ENCODE measurements around the gene LCK. TPM values are rescaled to one million over a fixed set of nuclear protein-coding genes. Genes with fewer than 3 reads are reported as not detected.

LCK gene
- total and polyA plus RNA-seq, 2 experiments from 2014 or later: 33.2 to 86.6 TPM

DNA sequence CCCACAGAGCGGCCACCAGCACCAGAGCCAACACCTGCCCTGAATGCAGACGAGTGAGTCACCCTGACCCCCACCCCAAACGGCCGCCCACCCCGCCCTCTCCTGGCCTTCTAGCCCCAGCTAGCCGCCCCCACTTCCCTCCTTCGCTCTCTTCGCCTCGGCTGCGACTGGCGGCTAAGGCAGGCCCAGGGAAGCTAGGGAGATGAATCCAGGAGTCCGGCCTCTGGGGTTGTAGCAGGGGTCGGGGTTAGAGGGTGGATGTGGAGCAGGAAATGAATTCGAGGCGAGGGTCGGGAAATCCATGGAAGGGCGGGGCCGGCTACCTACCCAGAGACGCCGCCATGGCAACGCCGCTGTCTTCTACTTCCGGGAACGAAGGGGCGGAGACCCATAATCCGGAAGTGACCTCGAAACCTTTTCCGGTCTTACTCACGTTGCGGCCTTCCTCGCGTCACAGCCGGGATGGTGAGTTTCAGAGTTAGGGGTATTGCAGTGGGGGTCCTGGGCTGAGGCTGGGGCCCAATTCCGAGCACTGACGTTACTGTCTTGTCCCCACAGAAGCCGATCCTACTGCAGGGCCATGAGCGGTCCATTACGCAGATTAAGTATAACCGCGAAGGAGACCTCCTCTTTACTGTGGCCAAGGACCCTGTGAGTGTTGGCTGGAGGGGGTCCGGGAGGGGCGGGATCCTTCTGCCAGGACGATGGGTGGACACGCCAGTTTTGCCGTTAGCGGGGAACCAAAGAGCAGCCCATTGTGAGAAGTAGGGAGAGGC, 28.9 kb upstream of the LCK start, which contains the start of the genes EIF3I and TMEM234:
Gene EIF3I, plus strand, starts transcription at position 428 of the 776 bp plus-strand sequence. Its CDS starts 35 bp downstream, at position 463.
Gene TMEM234, minus strand, starts transcription at position 374 of the 776 bp plus-strand sequence. Its CDS starts 31 bp downstream, at position 343.
- ATAC-seq (peak; percentile 89), DNase-seq (ENCODE audit: low spot score) (peak; percentile 99)
- Mint-ChIP-seq H3K4me3 (peak within 1 kb of the TSS; percentile 99), H3K36me3 (ENCODE audit: low read depth) (peaks cover 40% of the 10 kb centered on the region), H3K4me1 (peaks cover 17% of the 10 kb centered on the region), H3K9me3 (no peaks in the 10 kb centered on the region), H3K27me3 (ENCODE audit: insufficient read depth, low read depth, poor library complexity) (peaks cover 7% of the 10 kb centered on the region), H3K27ac (peak within 1 kb of the TSS; percentile 98)
- Histone ChIP-seq H3K36me3 (ENCODE audit: insufficient read depth) (peaks cover 30% of the 10 kb centered on the region), H4K20me1 (replicated peaks; ENCODE audit: insufficient read depth) (peaks cover 8% of the 10 kb centered on the region; the same call in 1 of the 2 replicates), H3K27me3 (ENCODE audit: insufficient read depth) (no peaks in the 10 kb centered on the region), H3K9me2 (ENCODE audit: insufficient read depth) (no peaks in the 10 kb centered on the region), H3K4me2 (peak within 1 kb of the TSS; percentile 99), H3F3A (replicated peaks; ENCODE audit: low read depth) (peaks cover 15% of the 10 kb centered on the region), H3K27ac (ENCODE audit: low read depth) (peak within 1 kb of the TSS; percentile 79), H3K79me2 (replicated peaks; ENCODE audit: insufficient read depth) (peaks cover 30% of the 10 kb centered on the region), H3K4me1 (ENCODE audit: insufficient read depth) (peaks cover 10% of the 10 kb centered on the region), H2AFZ (peak within 1 kb of the TSS; percentile 80), H3K4me3 (peak within 1 kb of the TSS; percentile 93)
- TF ChIP-seq STAT1 (IDR thresholded peaks at IDR 0.05; ENCODE audit: unreplicated experiment) (no peak), EZH2 (IDR thresholded peaks at IDR 0.05; ENCODE audit: low read depth, unreplicated experiment) (no peak), POLR2AphosphoS5 (IDR thresholded peaks at IDR 0.05; ENCODE audit: low read depth) (peak; percentile 92), JUNB (IDR thresholded peaks at IDR 0.05; ENCODE audit: unreplicated experiment) (no peak), CREB1 (CRISPR knock-in tag; IDR thresholded peaks at IDR 0.05; ENCODE audit: low read depth) (peak; percentile 88), NANOG (IDR thresholded peaks at IDR 0.05; ENCODE audit: borderline replicate concordance) (no peak), ZNF114 (CRISPR knock-in tag; IDR thresholded peaks at IDR 0.05) (no peak), ZNF331 (CRISPR knock-in tag; IDR thresholded peaks at IDR 0.05; ENCODE audit: low read depth) (no peak), ZNF462 (CRISPR knock-in tag; IDR thresholded peaks at IDR 0.05) (no peak), CTCF (conservative IDR thresholded peaks at IDR 0.05; ENCODE audit: low read depth in 2 of 2) (no peak), EZH2phosphoT487 (IDR thresholded peaks at IDR 0.05; ENCODE audit: unreplicated experiment) (no peak)
- TF ChIP-seq, protein P1, sequence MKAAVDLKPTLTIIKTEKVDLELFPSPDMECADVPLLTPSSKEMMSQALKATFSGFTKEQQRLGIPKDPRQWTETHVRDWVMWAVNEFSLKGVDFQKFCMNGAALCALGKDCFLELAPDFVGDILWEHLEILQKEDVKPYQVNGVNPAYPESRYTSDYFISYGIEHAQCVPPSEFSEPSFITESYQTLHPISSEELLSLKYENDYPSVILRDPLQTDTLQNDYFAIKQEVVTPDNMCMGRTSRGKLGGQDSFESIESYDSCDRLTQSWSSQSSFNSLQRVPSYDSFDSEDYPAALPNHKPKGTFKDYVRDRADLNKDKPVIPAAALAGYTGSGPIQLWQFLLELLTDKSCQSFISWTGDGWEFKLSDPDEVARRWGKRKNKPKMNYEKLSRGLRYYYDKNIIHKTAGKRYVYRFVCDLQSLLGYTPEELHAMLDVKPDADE (IDR thresholded peaks at IDR 0.05): peak; percentile 80
- TF ChIP-seq, protein P2, sequence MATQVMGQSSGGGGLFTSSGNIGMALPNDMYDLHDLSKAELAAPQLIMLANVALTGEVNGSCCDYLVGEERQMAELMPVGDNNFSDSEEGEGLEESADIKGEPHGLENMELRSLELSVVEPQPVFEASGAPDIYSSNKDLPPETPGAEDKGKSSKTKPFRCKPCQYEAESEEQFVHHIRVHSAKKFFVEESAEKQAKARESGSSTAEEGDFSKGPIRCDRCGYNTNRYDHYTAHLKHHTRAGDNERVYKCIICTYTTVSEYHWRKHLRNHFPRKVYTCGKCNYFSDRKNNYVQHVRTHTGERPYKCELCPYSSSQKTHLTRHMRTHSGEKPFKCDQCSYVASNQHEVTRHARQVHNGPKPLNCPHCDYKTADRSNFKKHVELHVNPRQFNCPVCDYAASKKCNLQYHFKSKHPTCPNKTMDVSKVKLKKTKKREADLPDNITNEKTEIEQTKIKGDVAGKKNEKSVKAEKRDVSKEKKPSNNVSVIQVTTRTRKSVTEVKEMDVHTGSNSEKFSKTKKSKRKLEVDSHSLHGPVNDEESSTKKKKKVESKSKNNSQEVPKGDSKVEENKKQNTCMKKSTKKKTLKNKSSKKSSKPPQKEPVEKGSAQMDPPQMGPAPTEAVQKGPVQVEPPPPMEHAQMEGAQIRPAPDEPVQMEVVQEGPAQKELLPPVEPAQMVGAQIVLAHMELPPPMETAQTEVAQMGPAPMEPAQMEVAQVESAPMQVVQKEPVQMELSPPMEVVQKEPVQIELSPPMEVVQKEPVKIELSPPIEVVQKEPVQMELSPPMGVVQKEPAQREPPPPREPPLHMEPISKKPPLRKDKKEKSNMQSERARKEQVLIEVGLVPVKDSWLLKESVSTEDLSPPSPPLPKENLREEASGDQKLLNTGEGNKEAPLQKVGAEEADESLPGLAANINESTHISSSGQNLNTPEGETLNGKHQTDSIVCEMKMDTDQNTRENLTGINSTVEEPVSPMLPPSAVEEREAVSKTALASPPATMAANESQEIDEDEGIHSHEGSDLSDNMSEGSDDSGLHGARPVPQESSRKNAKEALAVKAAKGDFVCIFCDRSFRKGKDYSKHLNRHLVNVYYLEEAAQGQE (IDR thresholded peaks at IDR 0.05; ENCODE audit: unreplicated experiment): no peak

All from GM23338 (cell line).